OCI-LY3 (cell line): ENCODE data around the gene KCTD2.

Experiments used
- EZH2phosphoT487 ChIP-seq: fragments of 200-600 bp; shearing (Covaris generic); IDR thresholded peaks from 2 replicates; pipeline ENCODE4 v1.6.1; 2018; ENCODE audit warnings: antibody characterized with exemption, mixed run types, low read depth
- TF ChIP-seq, protein P1 (sequence below): fragments of 200-600, 300-600 bp; sonication (generic); IDR thresholded peaks from 2 replicates; pipeline ENCODE4 v1.5.1; 2014; ENCODE audit warnings: antibody characterized with exemption, low read length, low read depth

DNA sequence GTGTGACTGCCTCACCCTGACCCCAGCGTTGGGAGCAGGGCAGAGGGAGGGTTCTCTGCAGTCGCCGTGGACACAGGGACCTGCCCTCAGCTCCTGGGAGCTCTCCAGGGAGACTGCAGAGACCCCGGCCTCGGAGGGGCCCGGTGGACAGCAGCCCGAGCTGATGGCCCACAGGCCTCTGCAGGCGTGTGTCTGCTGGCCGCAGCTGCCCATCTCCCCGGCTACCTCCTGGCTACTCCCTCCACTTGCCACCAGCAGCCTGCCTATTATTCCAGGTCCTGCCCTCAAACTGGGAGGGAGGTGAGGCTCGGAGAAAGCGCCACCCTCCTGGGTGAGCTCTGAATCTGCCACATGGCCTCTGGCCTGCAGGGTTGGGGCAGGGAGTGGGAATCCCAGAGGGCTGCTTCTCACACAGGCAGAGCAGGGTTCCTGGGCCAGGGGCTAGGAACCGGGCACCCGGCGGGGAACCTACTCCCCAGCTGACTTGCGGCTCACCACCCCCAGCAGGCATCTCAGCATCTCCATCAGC lies 47.9 kb downstream of the KCTD2 start:
- TF ChIP-seq, protein P1, sequence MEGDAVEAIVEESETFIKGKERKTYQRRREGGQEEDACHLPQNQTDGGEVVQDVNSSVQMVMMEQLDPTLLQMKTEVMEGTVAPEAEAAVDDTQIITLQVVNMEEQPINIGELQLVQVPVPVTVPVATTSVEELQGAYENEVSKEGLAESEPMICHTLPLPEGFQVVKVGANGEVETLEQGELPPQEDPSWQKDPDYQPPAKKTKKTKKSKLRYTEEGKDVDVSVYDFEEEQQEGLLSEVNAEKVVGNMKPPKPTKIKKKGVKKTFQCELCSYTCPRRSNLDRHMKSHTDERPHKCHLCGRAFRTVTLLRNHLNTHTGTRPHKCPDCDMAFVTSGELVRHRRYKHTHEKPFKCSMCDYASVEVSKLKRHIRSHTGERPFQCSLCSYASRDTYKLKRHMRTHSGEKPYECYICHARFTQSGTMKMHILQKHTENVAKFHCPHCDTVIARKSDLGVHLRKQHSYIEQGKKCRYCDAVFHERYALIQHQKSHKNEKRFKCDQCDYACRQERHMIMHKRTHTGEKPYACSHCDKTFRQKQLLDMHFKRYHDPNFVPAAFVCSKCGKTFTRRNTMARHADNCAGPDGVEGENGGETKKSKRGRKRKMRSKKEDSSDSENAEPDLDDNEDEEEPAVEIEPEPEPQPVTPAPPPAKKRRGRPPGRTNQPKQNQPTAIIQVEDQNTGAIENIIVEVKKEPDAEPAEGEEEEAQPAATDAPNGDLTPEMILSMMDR, result no peak
- no peak for TF ChIP-seq EZH2phosphoT487
